Testis (tissue), 2 donors: ENCODE results near the gene LRCH2.

ENCODE experiments used
- CTCF ChIP-seq, 3 experiments: fragments of 450-650 bp in 2 of 3; fragments of 200-600 bp in 1 of 3; sonication (generic) in 1 of 3; IDR thresholded peaks; one replicate each; pipeline ENCODE4 v1.5.1; 2016 to 2019; ENCODE audit warnings: antibody characterized with exemption in 3 of 3, mild to moderate bottlenecking in 2 of 3, moderate library complexity in 1 of 3
- POLR2A ChIP-seq: fragments of 450-650 bp; IDR thresholded peaks from one replicate; pipeline ENCODE4 v1.6.1; 2017; ENCODE audit warnings: antibody characterized with exemption, mild to moderate bottlenecking, moderate library complexity

- TF ChIP-seq CTCF (IDR thresholded peaks at IDR 0.05), result no peak
- TF ChIP-seq POLR2A, result no peak
These were observed 27.3 kb upstream of the LRCH2 start for GRCh38 chrX:115261148-115261547.
